ENCODE measurements around the gene MEIS3.

MEIS3 gene

DNA sequence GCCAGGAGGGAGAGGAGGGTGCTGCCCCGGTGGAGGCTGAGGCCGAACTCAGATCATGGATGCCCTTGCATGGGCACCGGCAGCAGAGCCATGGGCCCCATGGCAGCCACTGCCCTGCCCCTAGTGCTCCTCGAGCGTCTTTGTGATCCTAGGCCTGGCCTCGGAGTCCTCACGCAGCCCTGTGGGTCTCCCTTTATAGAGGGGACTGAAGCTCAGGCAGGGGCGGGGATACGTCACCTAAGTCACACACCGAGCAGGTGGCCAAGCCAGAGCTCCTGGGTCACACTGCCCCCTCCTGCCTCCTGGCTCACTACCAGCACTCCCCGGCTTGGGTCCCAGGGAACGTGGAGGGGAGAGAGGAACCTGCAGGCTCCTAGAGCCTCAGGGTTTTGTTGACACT is 41.5 kb downstream of the MEIS3 start:
- Histone ChIP-seq H3K4me3 (replicated peaks; ENCODE audit: insufficient read depth, low read length) (no peak overlapping the region), H3K27me3 (ENCODE audit: insufficient read depth, poor library complexity, severe bottlenecking) (no peaks in the 10 kb centered on the region), H3K27ac (replicated peaks) (no peak overlapping the region)
- no peak for TF ChIP-seq CTCF (IDR thresholded peaks at IDR 0.05; ENCODE audit: insufficient read depth, low read length)
- no peak for TF ChIP-seq GABPA (IDR thresholded peaks at IDR 0.05; ENCODE audit: low read depth)
- TF ChIP-seq POLR2AphosphoS5 (IDR thresholded peaks at IDR 0.05; ENCODE audit: low read depth): no peak
- TF ChIP-seq SPI1 (IDR thresholded peaks at IDR 0.05; ENCODE audit: borderline replicate concordance, low read depth): no peak
- TF ChIP-seq REST (IDR thresholded peaks at IDR 0.05; ENCODE audit: insufficient replicate concordance, low read depth): no peak
- DNase-seq (ENCODE audit: low read depth in 1 of 2, low spot score in 1 of 2): no peak

DNA sequence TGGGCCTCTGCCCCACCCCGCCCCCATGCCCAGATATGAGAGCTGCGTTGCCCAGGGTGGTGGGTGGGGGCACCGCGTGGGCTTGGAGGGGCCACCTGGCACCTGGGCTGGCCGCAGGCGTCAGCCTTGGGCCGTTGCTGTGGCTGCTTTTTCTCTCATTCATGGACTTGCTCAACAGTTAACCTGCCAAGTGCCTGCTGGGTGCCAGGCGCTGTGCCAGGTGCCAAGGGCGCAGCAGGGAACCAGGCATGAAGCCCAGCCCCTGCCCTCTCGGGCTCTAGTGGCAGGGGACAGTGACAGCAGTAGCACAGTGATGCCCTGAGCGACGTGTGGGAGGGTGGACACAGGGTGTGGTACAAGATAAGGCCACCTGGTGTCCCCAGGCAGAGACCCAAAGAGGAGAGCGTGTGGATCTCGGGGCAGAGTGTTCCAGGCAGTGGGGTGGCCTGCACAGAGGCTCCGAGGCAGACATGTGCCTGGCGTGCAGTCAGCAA is 42.1 kb downstream of the MEIS3 start:
- TF ChIP-seq POLR2AphosphoS5 (IDR thresholded peaks at IDR 0.05; ENCODE audit: low read depth) (no peak), CTCF (IDR thresholded peaks at IDR 0.05; ENCODE audit: insufficient read depth, low read length) (no peak), REST (IDR thresholded peaks at IDR 0.05; ENCODE audit: insufficient replicate concordance, low read depth) (no peak), GABPA (IDR thresholded peaks at IDR 0.05; ENCODE audit: low read depth) (no peak), SPI1 (IDR thresholded peaks at IDR 0.05; ENCODE audit: borderline replicate concordance, low read depth) (no peak)
- DNase-seq (ENCODE audit: low read depth in 1 of 2, low spot score in 1 of 2): no peak
- H3K4me3 ChIP-seq (replicated peaks; ENCODE audit: insufficient read depth, low read length): no peak overlapping the region
- H3K27me3 ChIP-seq (ENCODE audit: insufficient read depth, poor library complexity, severe bottlenecking): no peaks in the 10 kb centered on the region
- peak overlapping the region; percentile 19; the same call in 1 of the 2 replicates for H3K27ac ChIP-seq (replicated peaks)

DNA sequence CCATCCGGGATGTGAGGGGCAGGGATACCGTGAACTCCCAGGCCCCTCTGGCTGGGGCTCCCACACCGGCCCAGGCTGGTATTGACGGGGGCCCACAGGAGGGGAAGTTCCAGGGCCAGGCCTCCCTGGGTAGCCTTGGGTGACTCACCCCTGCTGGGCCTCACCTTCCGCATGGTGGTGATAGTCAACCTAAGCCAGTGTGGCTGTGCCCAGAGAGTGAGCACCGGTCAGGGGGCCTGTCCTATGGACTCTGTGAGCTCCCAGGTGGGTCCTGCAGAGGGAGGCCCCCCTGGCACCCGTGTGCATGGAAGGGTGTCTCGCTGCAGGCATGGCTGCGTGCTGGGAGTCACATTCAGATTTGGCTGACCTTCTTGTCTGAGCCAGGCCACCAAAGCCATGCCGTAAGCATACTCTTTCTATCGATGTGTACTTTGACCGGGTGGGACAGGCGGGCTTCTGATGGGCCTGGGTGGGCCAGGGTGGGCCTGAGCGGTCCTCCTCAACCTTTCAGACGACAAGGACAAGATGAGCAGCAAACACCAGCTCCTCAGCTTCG is 42.7 kb downstream of the MEIS3 start:
- DNase-seq (ENCODE audit: low read depth in 1 of 2, low spot score in 1 of 2): peak in 1 of 2 experiments; percentile 59
- TF ChIP-seq POLR2AphosphoS5 (IDR thresholded peaks at IDR 0.05; ENCODE audit: low read depth): no peak
- peak; percentile 23; the same call in 1 of the 2 replicates for TF ChIP-seq SPI1 (IDR thresholded peaks at IDR 0.05; ENCODE audit: borderline replicate concordance, low read depth)
- Histone ChIP-seq H3K4me3 (replicated peaks; ENCODE audit: insufficient read depth, low read length) (no peak overlapping the region), H3K27me3 (ENCODE audit: insufficient read depth, poor library complexity, severe bottlenecking) (no peaks in the 10 kb centered on the region), H3K27ac (replicated peaks) (peak overlapping the region; percentile 56)

- TF ChIP-seq POLR2AphosphoS5 (IDR thresholded peaks at IDR 0.05; ENCODE audit: low read depth) (no peak), REST (IDR thresholded peaks at IDR 0.05; ENCODE audit: insufficient replicate concordance, low read depth) (no peak), CTCF (IDR thresholded peaks at IDR 0.05; ENCODE audit: insufficient read depth, low read length) (no peak), GABPA (IDR thresholded peaks at IDR 0.05; ENCODE audit: low read depth) (no peak), SPI1 (IDR thresholded peaks at IDR 0.05; ENCODE audit: borderline replicate concordance, low read depth) (no peak)
- Histone ChIP-seq H3K4me3 (replicated peaks; ENCODE audit: insufficient read depth, low read length) (no peak overlapping the region), H3K27ac (replicated peaks) (peak overlapping the region; percentile 56), H3K27me3 (ENCODE audit: insufficient read depth, poor library complexity, severe bottlenecking) (no peaks in the 10 kb centered on the region)
- no peak for DNase-seq (ENCODE audit: low read depth in 1 of 2, low spot score in 1 of 2)
These were observed 43.4 kb downstream of the MEIS3 start for GRCh38 chr19:47375694-47376588.

All from HL-60 (cell line).